NCI-H2196 treated with DMSO at 0.1 percent for 48 hours (cell line): ENCODE measurements around the gene STK32B.

Source experiments
- DNase-seq: peaks from one replicate; lab custom pipeline; 2025; ENCODE audit not compliant: unreplicated experiment; lab: John Stamatoyannopoulos, UW

The STK32B gene

DNA sequence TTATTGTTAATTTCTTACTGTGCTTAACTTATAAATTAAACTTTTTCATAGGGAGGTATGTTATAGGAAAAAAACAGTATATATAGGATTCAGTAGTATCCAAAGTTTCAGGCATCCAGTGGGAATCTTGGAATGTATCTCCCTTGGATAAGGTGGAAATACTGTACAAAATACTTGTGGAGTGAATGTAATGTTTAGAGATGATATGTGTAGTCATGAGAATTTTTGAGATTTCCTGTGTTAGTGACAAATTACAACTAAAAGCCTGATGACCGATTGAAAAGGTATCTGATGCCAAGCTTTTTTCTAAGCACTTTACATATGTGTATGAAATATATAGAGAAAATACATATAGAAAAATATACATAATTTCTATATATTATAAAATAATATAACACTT is 69.2 kb downstream of the STK32B start:
- DNase-seq: no peak

- DNase-seq: no peak
Observed at GRCh38 chr4:5122114-5122513, 70.8 kb downstream of the STK32B start.

DNA sequence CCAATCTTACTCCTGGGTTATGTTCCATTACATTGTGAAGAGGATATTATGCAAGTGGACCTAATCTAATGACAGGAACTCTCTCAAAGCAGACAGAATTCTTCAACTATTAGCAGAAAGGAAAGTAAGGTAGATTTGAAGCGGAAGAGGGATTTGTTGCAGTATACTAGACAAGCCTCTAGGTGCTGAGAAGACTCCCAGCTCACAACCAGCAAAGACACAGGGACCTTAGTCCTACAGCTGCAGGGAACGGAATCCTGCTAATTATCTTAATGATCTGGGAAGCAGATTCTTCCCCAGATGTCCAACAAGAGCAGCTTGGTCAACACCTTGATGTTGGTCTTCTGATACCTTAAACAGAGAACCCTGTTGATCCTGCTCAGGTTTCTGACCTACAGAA is 73.6 kb downstream of the STK32B start:
- DNase-seq: no peak

DNA sequence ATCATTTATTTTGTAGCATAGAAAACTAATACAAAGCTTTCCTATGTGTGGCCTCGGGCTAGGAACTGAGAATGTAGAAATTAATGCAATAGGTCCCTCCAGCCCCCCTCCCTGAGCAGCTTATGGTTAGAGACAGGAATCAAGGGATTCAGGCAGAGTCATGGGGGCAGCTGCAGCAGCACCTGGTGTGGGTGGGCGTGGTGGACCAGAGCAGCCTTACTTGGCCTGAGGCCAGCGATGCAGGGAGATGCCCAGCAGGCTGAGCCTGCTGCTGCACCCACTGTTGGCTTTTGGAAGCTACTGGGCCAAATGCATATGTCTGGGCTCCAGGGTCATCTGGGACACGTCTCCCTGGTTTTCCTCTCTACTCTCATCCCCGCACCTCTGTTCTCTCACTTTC is 74.0 kb downstream of the STK32B start:
- no peak for DNase-seq

DNA sequence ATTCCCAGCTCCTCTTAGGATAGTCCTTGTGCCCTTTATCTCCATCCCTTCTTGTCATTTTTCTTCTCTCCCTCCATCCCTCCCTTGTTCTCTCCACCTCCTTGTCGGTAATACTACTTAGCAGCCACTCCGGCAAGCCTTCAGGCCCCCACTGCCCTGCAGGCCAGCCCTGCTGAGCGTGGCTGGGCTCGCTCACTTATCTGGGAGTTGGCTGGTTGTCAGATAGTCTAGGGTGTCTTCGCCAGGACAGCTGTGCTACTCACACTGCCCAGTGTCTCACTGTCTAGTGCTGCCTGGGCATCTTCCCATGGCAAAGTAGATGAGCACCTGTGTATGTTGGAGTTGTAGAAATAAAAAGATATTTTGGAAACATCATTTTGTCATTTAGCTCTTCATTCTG is 75.0 kb downstream of the STK32B start:
- DNase-seq: no peak

GRCh38 chr4:5126857-5127256 is 75.6 kb downstream of the STK32B start:
- no peak for DNase-seq

DNA sequence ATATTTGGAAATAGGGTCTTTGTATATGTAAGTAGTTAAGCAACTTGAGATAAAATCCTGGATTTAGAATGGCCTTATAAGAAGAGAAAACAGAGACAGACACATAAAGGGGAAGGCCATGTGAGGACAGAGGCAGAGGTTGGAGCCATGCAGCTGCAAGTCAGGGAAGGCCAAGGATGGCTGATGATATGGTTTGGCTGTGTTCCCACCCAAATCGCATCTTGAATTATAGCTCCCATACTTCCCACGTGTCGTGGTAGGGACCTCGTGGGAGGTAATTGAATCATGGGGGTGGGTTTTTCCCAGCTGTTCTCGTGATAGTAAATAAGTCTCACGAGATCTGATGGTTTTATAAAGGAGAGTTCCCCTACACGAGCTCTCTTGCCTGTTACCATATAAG is 76.3 kb downstream of the STK32B start:
- DNase-seq: no peak

DNA sequence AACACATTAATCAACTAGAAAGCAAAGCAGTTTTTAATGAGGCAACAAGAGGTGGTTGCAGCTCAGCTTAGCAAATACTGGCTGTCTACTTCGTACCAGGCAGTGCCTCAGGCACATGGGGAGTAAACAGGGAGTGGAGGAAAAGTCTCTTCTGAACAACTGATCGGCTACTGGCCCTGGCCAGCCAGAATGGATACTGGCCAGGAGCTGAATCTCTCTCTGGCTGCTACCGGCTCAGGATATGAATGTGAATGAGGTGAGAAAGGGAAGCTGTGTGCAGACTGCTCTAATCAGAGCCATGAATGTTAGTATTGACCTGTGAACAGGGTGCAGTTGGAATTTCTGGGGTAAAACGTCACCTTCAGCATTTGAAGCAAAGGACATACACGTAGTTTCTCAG is 77.3 kb downstream of the STK32B start:
- no peak for DNase-seq

GRCh38 chr4:5133201-5133600 is 81.9 kb downstream of the STK32B start:
- no peak for DNase-seq

DNA sequence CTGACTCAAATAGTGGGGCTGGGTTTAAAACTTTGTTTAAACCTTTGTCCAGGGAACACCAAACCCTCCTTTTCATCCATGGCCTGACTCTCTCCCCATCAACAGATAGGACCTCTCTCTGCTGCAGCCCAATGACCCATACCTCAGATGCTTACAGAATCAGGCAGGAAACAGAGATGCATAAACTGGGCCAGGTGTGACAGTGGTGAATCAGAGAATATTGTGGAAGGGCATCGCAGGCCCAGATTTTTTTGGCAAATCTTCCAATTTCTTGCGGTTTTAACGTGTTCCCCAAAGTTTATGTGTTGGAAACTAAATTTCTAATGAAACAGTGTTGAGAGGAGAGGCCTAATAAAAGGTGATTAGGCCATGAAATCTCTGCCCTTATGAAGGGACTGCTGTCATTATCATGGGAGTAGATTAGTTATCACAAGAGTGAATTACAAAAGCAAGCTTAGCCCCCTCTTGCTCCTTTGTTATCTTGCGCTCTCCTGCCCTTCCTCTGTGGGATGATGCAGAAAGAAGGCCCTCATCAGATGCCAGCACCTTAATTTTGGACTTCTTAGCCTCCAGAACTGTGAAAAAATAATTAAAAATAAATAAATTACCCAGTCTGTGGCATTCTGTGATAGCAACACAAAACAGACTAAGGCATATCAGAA is 82.8 kb downstream of the STK32B start:
- no peak for DNase-seq

DNA sequence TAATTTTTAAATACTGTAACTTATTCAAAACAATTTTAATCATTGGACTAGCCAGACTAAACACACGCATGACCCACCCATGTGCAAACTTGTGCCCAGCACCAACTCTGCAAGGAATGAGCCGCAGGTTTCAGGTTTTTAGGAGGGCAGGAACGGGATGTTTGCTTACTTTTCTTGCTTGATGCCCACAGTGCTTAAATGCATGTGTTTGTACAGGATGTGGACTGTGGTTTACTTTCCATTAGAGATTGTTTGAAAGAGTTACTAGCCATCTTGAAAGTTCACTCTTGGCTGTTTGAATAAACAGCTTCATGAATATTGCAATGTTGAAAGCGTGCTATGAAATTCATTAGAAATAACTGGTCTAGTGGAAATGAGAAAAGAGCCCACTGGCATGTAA is 83.3 kb downstream of the STK32B start:
- no peak for DNase-seq

DNA sequence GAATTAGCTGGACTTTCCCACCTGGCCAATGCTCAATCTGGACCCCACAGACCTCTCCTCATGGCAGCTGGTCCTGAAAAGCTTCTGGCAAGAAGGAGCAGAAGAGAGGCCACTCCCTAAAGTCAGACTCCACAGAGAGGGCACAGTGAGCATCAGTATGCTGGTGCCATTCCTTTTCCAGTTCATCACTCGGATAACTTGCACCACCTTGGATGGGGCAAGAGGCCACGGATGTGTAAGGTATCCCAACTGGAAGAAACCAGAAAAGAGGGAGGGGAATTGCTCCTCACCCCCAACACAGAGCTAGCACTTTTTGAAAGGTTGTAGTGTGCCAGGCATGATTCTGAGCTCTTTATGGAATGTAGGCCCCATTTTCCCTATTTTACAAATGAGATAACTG is 85.9 kb downstream of the STK32B start:
- DNase-seq: no peak

- no peak for DNase-seq
Observed at GRCh38 chr4:5137927-5138326, 86.6 kb downstream of the STK32B start.

- DNase-seq: no peak
Observed at GRCh38 chr4:5138389-5138788, 87.1 kb downstream of the STK32B start.

DNA sequence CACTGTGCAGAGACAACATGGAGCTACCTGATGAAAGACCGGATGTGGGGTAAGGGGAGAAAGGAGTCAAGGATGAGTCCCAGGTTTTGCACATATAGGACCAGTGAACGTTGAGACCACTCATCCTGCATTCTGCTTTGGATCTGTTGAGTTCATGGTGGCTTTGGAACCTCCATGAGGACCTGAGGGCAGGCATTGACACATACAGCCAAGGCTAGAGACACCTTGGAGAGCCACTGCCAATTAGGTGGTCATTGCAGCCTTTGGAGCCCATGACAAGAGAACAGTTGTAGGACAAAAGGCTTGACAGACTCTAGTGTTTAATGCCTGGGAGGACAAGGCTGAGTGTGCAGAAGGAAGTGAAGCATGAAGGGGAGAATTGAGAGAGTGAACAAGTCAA is 87.9 kb downstream of the STK32B start:
- DNase-seq: no peak

- no peak for DNase-seq
Observed at GRCh38 chr4:5141802-5142201, 90.5 kb downstream of the STK32B start.

GRCh38 chr4:5142726-5143125 is 91.4 kb downstream of the STK32B start:
- DNase-seq: no peak

DNA sequence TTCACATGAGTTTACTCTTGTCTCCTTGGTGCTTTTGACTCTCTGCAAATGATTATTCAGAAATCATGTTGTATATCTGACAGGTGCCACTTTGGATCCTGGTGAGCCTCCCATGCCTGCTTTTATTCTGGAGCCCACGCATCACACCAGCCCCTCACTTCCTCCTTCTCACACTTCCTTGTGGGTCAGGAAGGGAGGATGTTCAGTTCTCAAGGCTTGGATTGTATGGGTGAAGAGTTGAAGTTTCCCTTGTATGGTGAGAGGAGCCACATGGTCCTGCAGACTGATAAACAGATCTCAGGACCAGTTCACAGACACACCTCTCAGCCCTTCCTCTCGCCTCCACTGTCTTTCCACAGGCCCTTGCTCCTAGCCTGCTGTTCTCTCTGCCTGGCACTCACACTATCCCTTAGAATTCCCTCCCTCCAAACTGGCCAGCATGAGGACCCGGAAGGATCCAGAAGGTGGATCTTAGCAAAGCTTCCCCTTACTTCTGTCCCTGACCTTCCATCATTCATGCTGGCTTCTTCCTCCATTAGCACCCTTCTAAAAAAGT is 92.1 kb downstream of the STK32B start:
- DNase-seq: no peak

DNA sequence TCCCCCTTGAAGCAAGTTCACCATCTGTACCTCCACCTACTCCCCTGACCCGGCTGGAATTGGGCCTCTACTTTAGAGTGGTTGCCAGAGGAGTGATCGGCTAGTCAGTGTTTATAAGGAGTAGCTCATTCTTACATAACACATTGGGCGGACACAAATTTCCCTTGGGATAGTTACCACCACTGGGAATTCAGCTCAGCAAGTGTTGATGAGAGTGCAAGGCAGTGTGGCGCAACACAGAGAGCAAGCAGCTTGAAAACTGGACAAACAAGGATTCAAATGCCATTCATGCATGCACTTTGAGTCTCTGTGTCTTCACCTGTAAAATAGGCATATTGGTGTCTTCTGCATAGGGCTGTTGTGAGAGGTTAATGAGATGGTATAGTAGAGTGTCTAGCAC is 92.7 kb downstream of the STK32B start:
- no peak for DNase-seq

GRCh38 chr4:5144384-5144783 is 93.1 kb downstream of the STK32B start:
- DNase-seq: no peak

GRCh38 chr4:5146248-5146647 is 95.0 kb downstream of the STK32B start:
- no peak for DNase-seq

DNA sequence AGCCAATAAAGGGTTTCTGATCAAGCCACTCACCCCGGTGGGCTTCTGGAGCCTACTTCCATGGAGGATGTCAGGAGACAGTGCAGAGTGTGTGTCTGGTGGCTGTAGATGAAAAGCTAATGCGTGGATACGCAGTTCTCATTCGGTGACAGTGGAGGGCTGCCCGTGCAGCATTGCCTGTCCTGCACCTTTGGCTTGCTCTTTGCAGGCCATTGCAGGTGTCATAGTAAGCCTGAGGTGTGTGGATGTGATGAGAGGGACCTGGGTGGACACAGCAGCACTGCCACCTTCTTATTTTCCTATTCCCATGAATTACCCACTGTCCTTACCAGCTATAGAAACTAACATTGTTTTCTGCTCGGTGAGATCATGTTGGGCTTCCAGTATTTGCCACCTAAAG is 101.2 kb downstream of the STK32B start:
- DNase-seq: no peak

DNA sequence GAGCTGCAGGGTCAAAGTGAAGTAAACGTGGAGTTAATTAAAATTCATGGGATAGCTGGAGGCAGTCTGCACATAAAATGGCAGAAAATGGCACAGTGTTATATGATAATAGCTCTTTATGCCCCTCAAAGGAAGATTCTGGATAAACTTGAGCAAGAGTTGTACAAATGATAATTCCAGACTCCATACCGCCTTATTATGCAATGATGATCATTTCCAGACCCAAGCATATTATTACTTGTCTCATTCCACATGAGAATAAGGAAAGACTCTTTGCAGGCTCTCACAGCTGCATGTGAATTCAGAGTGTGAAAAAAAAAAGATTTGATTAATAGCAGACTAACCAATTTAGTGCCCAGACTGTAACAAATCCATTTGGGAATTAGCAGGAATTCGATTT is 105.4 kb downstream of the STK32B start:
- DNase-seq: no peak
